Activated T-helper 9 cell treated with anti-CD3 and anti-CD28 coated beads, Interleukin-2, amount 50 U/mL, for 16 hours (primary cell): ENCODE results near the gene SEMA3G.

Experiments
- DNase-seq: peaks from one replicate; pipeline ENCODE4 v3.0.0-alpha.2; 2020; ENCODE audit warnings: low read depth

The SEMA3G gene

GRCh38 chr3:52408466-52408865 lies 36.4 kb downstream of the SEMA3G start:
- DNase-seq, result no peak

GRCh38 chr3:52407779-52408178 lies 37.1 kb downstream of the SEMA3G start:
- DNase-seq, result no peak

- DNase-seq, result no peak
Observed at GRCh38 chr3:52406791-52407510, 38.0 kb downstream of the SEMA3G start.

- no peak for DNase-seq
Observed at GRCh38 chr3:52406231-52406661, 38.7 kb downstream of the SEMA3G start.

- no peak for DNase-seq
Observed at GRCh38 chr3:52405601-52406110, 39.2 kb downstream of the SEMA3G start.

GRCh38 chr3:52405066-52405465 lies 39.8 kb downstream of the SEMA3G start:
- DNase-seq, result no peak

GRCh38 chr3:52404391-52404790 lies 40.5 kb downstream of the SEMA3G start:
- DNase-seq, result no peak

GRCh38 chr3:52403955-52404354 lies 40.9 kb downstream of the SEMA3G start:
- no peak for DNase-seq

GRCh38 chr3:52403271-52403841 lies 41.5 kb downstream of the SEMA3G start:
- no peak for DNase-seq

- DNase-seq, result no peak
Observed at GRCh38 chr3:52402706-52403270, 42.1 kb downstream of the SEMA3G start.

- no peak for DNase-seq
Observed at GRCh38 chr3:52402101-52402521, 42.8 kb downstream of the SEMA3G start.

GRCh38 chr3:52401551-52401950 lies 43.4 kb downstream of the SEMA3G start:
- no peak for DNase-seq

- no peak for DNase-seq
Observed at GRCh38 chr3:52401021-52401420, 43.9 kb downstream of the SEMA3G start.

- DNase-seq, result no peak
Observed at GRCh38 chr3:52400275-52400793, 44.6 kb downstream of the SEMA3G start.

GRCh38 chr3:52399593-52399992 lies 45.3 kb downstream of the SEMA3G start:
- no peak for DNase-seq

- DNase-seq, result no peak
Observed at GRCh38 chr3:52399131-52399530, 45.8 kb downstream of the SEMA3G start.

GRCh38 chr3:52398670-52399081 lies 46.2 kb downstream of the SEMA3G start:
- no peak for DNase-seq

GRCh38 chr3:52397676-52398399 lies 47.1 kb downstream of the SEMA3G start:
- no peak for DNase-seq

- DNase-seq, result no peak
Observed at GRCh38 chr3:52396907-52397591, 47.9 kb downstream of the SEMA3G start.

GRCh38 chr3:52396011-52396906 lies 48.6 kb downstream of the SEMA3G start:
- no peak for DNase-seq

- DNase-seq, result no peak
Observed at GRCh38 chr3:52395503-52395865, 49.4 kb downstream of the SEMA3G start.
